HG02678 (cell line): ENCODE measurements around the gene MAB21L3.

ENCODE experiments used
- ATAC-seq: cut with Tn5 transposase; IDR thresholded peaks from one replicate; pipeline ENCODE4 v1.9.1; 2021; ENCODE audit warnings: mild to moderate bottlenecking, moderate library complexity; ENCODE audit not compliant: unreplicated experiment

The MAB21L3 gene

DNA sequence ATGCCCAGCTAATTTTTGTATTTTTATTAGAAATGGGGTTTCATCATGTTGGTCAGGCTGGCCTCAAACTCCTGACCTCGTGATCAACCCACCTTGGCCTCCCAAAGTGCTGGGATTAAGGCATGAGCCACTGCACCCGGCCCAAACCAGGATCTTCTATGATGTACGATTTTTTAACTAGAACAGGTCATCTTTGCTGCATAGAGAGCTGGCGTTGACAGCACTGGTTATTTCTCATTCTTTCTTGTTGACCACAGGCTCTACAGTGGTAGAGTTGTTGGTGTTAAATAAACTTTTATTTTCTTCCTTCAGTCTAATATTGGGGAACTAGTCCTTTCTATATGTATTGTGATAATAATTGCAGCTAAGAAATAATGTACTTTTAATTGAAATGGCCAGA lies 3.8 kb upstream of the MAB21L3 start:
- ATAC-seq, result no peak

DNA sequence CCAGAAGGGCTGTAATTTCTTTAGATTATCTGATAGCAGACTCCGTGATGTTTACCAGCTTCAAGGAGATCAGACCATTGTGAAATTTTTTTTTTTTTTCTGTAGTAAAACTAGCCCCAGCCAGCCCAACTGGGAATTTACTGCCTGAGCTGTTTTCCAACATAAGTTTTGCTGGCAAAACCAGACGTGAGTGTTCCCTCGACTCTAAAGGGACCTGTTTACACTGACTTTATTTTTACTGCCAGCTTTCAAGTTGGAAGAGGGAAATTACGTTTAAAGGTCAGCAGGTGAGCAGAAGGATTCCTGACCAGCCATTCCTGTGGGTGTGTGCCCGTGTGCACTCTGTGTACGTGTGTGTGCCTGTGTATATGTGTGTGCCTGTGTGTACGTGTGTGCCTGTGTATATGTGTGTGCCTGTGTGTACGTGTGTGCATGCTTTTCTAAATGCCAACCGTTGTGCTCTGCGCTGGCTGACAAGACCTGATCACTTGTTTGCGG lies 374 bp downstream of the MAB21L3 start:
- no peak for ATAC-seq

DNA sequence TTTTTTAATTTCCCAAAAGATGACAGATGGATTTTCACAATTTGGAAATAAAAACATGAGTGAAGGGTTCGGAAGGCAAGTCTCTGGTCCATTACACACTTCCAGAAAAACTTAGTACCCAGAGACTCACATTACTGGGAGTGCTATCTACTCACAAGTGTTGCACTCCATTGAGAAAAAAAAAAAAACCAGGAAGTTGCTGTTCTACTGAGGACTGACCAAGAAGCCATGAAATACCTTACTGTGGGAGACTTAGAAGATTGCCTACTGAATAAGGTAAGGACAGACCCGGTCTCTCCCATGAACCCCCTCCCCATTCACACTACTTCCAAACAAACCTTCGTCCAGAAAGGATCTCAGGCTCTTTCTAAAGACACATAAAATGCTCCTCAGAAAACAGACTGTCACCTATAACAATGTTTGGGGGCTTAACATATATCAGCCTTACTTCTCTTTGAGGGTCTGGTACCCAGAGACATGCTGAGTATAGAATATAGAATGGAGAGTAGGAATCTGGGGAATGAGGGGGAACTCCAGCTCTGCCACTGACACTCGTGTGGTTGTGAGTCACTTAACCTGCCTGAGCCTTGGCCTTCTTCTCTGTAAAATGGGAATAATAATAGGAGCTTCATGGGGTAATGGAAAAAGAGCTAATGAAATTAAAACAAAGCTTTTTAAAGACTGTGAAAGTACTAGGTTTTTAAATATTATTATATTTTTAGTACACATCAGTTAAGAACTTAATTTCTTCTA lies 1.4 kb downstream of the MAB21L3 start:
- no peak for ATAC-seq

- no peak for ATAC-seq
Measured at GRCh38 chr1:116113615-116114014, 2.4 kb downstream of the MAB21L3 start.

GRCh38 chr1:116115476-116116439 lies 4.6 kb downstream of the MAB21L3 start:
- no peak for ATAC-seq

- no peak for ATAC-seq
Measured at GRCh38 chr1:116118471-116118870, 7.3 kb downstream of the MAB21L3 start.

DNA sequence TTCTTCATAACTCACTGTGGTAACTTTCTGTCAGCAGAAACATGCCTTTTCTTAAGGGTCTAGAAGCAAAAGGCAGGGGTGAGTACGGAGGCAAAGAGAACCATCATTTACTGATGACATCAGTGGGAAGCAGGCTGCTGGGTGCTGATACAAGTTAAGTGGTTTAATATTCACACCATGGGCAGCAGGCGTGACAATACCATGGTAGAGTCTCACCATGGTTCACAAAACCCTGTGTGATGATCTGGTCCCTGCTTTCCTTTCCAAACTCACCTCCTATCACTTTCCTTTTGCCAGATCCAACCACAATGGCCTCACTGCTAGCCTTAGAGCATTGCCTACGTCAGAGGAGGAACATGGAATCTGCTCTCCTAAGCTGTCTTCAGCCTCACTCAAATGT lies 8.7 kb downstream of the MAB21L3 start:
- ATAC-seq, result no peak

- no peak for ATAC-seq
Measured at GRCh38 chr1:116122955-116123757, 12.0 kb downstream of the MAB21L3 start.

GRCh38 chr1:116123837-116124533 lies 12.8 kb downstream of the MAB21L3 start:
- no peak for ATAC-seq

- no peak for ATAC-seq
Measured at GRCh38 chr1:116125758-116126157, 14.6 kb downstream of the MAB21L3 start.

- ATAC-seq, result no peak
Measured at GRCh38 chr1:116126281-116126680, 15.1 kb downstream of the MAB21L3 start.

GRCh38 chr1:116127123-116127847 lies 16.1 kb downstream of the MAB21L3 start:
- no peak for ATAC-seq

- no peak for ATAC-seq
Measured at GRCh38 chr1:116127848-116128540, 16.8 kb downstream of the MAB21L3 start.

DNA sequence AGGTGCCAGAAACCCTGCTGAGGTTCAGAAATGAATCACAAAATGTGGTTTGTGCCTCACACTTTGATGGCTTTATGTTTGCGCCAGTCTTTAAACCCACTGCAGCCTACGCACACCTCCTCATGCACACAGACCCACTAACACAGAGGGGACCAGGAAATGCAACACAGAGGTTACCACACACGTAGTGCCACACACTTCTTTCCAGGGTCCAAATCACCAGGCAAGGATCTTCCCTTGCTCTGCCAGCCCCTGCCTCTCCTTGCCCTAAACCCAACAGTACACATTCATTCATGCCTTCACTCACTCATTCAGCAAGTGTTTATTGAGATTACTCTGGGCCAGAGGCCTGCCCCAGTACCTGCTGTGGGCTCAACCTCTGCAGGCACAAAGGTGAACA lies 17.5 kb downstream of the MAB21L3 start:
- no peak for ATAC-seq

GRCh38 chr1:116129537-116129936 lies 18.3 kb downstream of the MAB21L3 start:
- ATAC-seq, result no peak

DNA sequence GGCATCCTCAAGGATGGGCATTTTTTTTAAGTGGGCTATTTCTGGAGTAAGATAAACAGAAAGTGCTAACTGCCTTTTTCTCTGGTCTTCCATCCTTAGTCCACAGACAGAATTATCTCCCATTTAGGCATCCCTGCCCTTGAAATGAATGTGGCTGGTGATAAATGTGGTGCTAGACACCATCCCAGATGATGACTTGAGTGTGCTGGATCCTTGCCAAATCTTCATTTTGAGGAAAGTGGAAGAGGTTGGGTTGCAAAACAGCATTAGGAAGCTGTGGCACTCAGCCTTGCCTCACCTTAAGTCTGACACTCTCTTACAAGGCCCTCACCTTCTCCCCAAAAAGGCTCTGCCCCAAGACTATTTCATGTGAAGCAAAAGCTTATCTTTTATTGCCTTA lies 19.2 kb downstream of the MAB21L3 start:
- no peak for ATAC-seq

DNA sequence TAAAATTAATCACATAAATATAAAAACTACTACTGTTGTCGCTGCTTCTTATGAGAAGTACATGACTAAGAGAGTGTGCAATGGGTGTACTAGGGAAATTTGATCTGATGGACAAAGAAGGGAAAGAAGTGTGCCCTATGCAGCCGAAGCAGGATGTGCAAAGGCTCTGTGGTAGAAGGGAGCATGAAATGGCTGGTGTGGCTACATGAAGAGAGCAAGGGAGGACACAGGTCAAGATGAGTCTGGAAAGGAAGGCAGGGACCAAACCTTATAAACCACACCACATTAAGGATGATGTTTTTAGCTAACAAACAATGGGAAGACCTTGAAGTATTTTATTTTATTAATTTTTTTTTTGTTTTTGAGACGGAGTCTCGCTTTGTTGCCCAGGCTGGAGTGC lies 20.0 kb downstream of the MAB21L3 start:
- ATAC-seq, result no peak

GRCh38 chr1:116131866-116132605 lies 20.8 kb downstream of the MAB21L3 start:
- ATAC-seq, result no peak
